B cell (primary cell): ENCODE measurements around the gene PCGF1. TPM values are rescaled to one million over a fixed set of nuclear protein-coding genes. Genes with fewer than 3 reads are reported as not detected.

Source experiments
- ATAC-seq: fragments of 200-7000 bp; cut with Tn5 transposase; one replicate; pipeline ENCODE4 v1.10.0; 2021; ENCODE audit warnings: low read depth, mild to moderate bottlenecking, moderate number of reproducible peaks, moderate library complexity
- CTCF ChIA-PET: fragments of 350-600 bp; sonication (Branson Sonifier 250); formaldehyde crosslinking; loops from one replicate; lab custom pipeline; 2021; ENCODE audit warnings: antibody characterized with exemption, inconsistent platforms; lab: Charles Lee
- POLR2A ChIA-PET: fragments of 350-600 bp; sonication (Branson Sonifier 250); formaldehyde crosslinking; loops from one replicate; lab custom pipeline; 2021; ENCODE audit warnings: antibody characterized with exemption; lab: Charles Lee
- DNase-seq: peaks from one replicate; pipeline ENCODE4 v3.0.0; 2013
- H2AFZ ChIP-seq: 2 replicates; pipeline ENCODE4 v1.6.1; 2012; ENCODE audit warnings: mild to moderate bottlenecking, low read depth, low read length; ENCODE audit not compliant: insufficient read depth, poor library complexity, severe bottlenecking
- H3K27ac ChIP-seq, 2 donors: 1 replicate in 1 of 2; 2 replicates in 1 of 2; pipeline ENCODE4 v1.5.1; 2012 to 2013; ENCODE audit warnings: low read length in 2 of 2, mild to moderate bottlenecking in 2 of 2, moderate library complexity in 1 of 2
- H3K27me3 ChIP-seq, 4 experiments: fragments of 200-600 bp in 1 of 4; sonication (generic) in 1 of 4; replicated peaks in 1 of 4; 1 replicate in 2 of 4; 2 replicates in 2 of 4; pipeline versions ENCODE4 v1.6.1 to v1.7.0; 2013 to 2016; ENCODE audit warnings: low read length in 3 of 4, mild to moderate bottlenecking in 2 of 4, mixed read lengths in 1 of 4, moderate library complexity in 1 of 4; ENCODE audit not compliant: insufficient read depth in 4 of 4, control insufficient read depth in 3 of 4; ENCODE audit errors: control extremely low read depth in 1 of 4
- H3K36me3 ChIP-seq, 2 experiments: replicated peaks in 1 of 2; 1 replicate in 1 of 2; 2 replicates in 1 of 2; pipeline versions ENCODE4 v1.6.1 to v1.7.1; 2013; ENCODE audit warnings: low read length in 1 of 2; ENCODE audit not compliant: insufficient read depth in 2 of 2, control insufficient read depth in 1 of 2; ENCODE audit errors: control extremely low read depth in 1 of 2, extremely low read depth in 1 of 2
- H3K4me1 ChIP-seq, 2 donors: fragments of 200-600 bp in 1 of 2; sonication (generic) in 1 of 2; 1 replicate in 1 of 2; 2 replicates in 1 of 2; pipeline versions ENCODE4 v1.5.1 to v1.6.1; 2013 to 2017; ENCODE audit warnings: low read length in 2 of 2; ENCODE audit not compliant: control insufficient read depth in 2 of 2, insufficient read depth in 2 of 2
- H3K4me2 ChIP-seq: replicated peaks from 2 replicates; pipeline ENCODE3; 2012; ENCODE audit warnings: mild to moderate bottlenecking, low read depth, low read length; ENCODE audit not compliant: poor library complexity, severe bottlenecking
- H3K4me3 ChIP-seq, 5 experiments: fragments of 200-600 bp in 1 of 5; sonication (generic) in 1 of 5; 1 replicate in 3 of 5; 2 replicates in 2 of 5; pipeline versions ENCODE4 v1.5.1 to v1.7.0; 2011 to 2016; ENCODE audit warnings: low read length in 4 of 5, mild to moderate bottlenecking in 4 of 5, low read depth in 2 of 5, control low read depth in 1 of 5, moderate library complexity in 1 of 5; ENCODE audit not compliant: insufficient read depth in 1 of 5; ENCODE audit errors: control extremely low read depth in 1 of 5, extremely low read depth in 1 of 5
- H3K79me2 ChIP-seq: fragments of 200-600 bp; sonication (generic); one replicate; pipeline ENCODE4 v1.6.0; 2016; ENCODE audit warnings: low read length; ENCODE audit not compliant: control insufficient read depth, insufficient read depth
- H3K9ac ChIP-seq: fragments of 200-600 bp; sonication (generic); 2 replicates; pipeline ENCODE4 v1.6.1; 2017; ENCODE audit warnings: mild to moderate bottlenecking, low read length, moderate library complexity
- H3K9me3 ChIP-seq, 3 donors: one replicate each; pipeline versions ENCODE4 v1.6.1 to v1.7.1; 2013; ENCODE audit warnings: low read length in 2 of 3; ENCODE audit not compliant: control insufficient read depth in 2 of 3, insufficient read depth in 1 of 3; ENCODE audit errors: control extremely low read depth in 1 of 3
- H4K20me1 ChIP-seq: 2 replicates; pipeline ENCODE4 v1.6.0; 2012; ENCODE audit warnings: mild to moderate bottlenecking, low read length; ENCODE audit not compliant: insufficient read depth, control insufficient read depth, poor library complexity, severe bottlenecking
- H3K27ac Mint-ChIP-seq: one replicate; pipeline ENCODE4 v1.8.0; 2021; ENCODE audit warnings: mixed read lengths
- H3K27me3 Mint-ChIP-seq: one replicate; pipeline ENCODE4 v1.8.0; 2021; ENCODE audit warnings: mixed read lengths
- H3K4me1 Mint-ChIP-seq: one replicate; pipeline ENCODE4 v1.8.0; 2021; ENCODE audit warnings: mixed read lengths
- H3K4me3 Mint-ChIP-seq: one replicate; pipeline ENCODE4 v1.8.0; 2021; ENCODE audit warnings: mixed read lengths
- H3K9me3 Mint-ChIP-seq: one replicate; pipeline ENCODE4 v1.8.0; 2022; ENCODE audit warnings: mixed read lengths; ENCODE audit not compliant: insufficient read depth
- CTCF ChIP-seq: fragments of 200-600 bp; IDR thresholded peaks from one replicate; pipeline ENCODE4 v1.8.0; 2022; ENCODE audit warnings: antibody characterized with exemption, mild to moderate bottlenecking
- EZH2 ChIP-seq: IDR thresholded peaks from 2 replicates; pipeline ENCODE4 v1.6.1; 2012; ENCODE audit warnings: borderline replicate concordance, low read depth, mild to moderate bottlenecking, moderate library complexity, low read length; ENCODE audit not compliant: insufficient read depth, poor library complexity, severe bottlenecking
- WGBS: methylation state at CpG from one replicate; pipeline ENCODE4 v1.1.5; 2013; ENCODE audit warnings: missing lambda C conversion rate; ENCODE audit not compliant: insufficient coverage; 5-methylcytosine and 5-hydroxymethylcytosine counted together
- intact Hi-C: fragments of 100-400 bp; cut with micrococcal nuclease; formaldehyde crosslinking; loops from one replicate; pipeline ENCODE4 v1.10.0; 2022
- polyA plus RNA-seq: library from polyadenylated mRNA; depleted of rRNA; stranded (reverse); fragments of >200 nt; gene quantifications from 2 replicates; pipeline ENCODE4 v1.2.3, GENCODE V29; 2012
- total RNA-seq, 2 donors: library from RNA; stranded (reverse); fragments of 120-200 nt in 1 of 2; gene quantifications; 1 replicate in 1 of 2; 2 replicates in 1 of 2; pipeline versions ENCODE4 v1.2.3 to v1.2.4, GENCODE V29; 2013 to 2022

The PCGF1 gene
- total and polyA plus RNA-seq, 2 donors (not counting 1 experiment from before 2014, with no cell fraction given) = 21.9 to 40.1 TPM

- ATAC-seq (no peak), DNase-seq (no peak)
- peaks cover 0 to 13% (median 0%) of the 10 kb centered on the region in 3 donors for H3K9me3 ChIP-seq
- H3K27ac Mint-ChIP-seq = peak overlapping the region; percentile 99
- intact Hi-C loops = loop anchor here (1.0 to 5.0 kb wide), 7 partner anchors 8 to 144 kb away; partner anchors contain the start of genes AUP1, DOK1, HTRA2 and SEMA4F
- H3K4me3 ChIP-seq = peak overlapping the region; percentile 78 to 97 (median 83)
- CTCF ChIA-PET = interaction anchor here (1.7 to 8.1 kb wide), 5 partner anchors 23 to 80 kb away, joined by 4 to 111 read pairs (median 13); partner anchors contain the start of genes AUP1, CCDC142, HTRA2 and TTC31
- H4K20me1 ChIP-seq = no peaks in the 10 kb centered on the region
- WGBS = 20% methylated on average over 25 of the region's 38 CpGs
- peaks cover 28 to 31% of the 10 kb centered on the region in 2 donors for H3K4me1 ChIP-seq
- peak overlapping the region; percentile 88 for H3K4me2 ChIP-seq
- peak overlapping the region; percentile 91 to 96 for H3K27ac ChIP-seq
- H3K4me1 Mint-ChIP-seq = peaks cover 50% of the 10 kb centered on the region
- peaks cover 8% of the 10 kb centered on the region for H3K79me2 ChIP-seq
- H2AFZ ChIP-seq = peak overlapping the region; percentile 90
- H3K4me3 Mint-ChIP-seq = peak overlapping the region; percentile 96
- peaks cover 0 to 10% of the 10 kb centered on the region in 2 experiments for H3K36me3 ChIP-seq
- peaks cover 0 to 55% (median 15%) of the 10 kb centered on the region in 4 experiments for H3K27me3 ChIP-seq
- no peak for TF ChIP-seq EZH2
- no peak for TF ChIP-seq CTCF
- peak overlapping the region; percentile 84 for H3K9ac ChIP-seq
- POLR2A ChIA-PET = interaction anchor here (0.5 to 2.8 kb wide), 8 partner anchors 9 to 147 kb away, joined by 4 to 13 read pairs (median 5); partner anchors contain the start of genes AUP1, HTRA2 and WBP1
- peaks cover 40% of the 10 kb centered on the region for H3K27me3 Mint-ChIP-seq
- H3K9me3 Mint-ChIP-seq = no peaks in the 10 kb centered on the region
These were observed 528 bp upstream of the PCGF1 start for GRCh38 chr2:74507926-74508520.
